IPS-11a (cell line): ENCODE data around the gene ATF1.

Experiments used
- H3K4me3 ChIP-seq: one replicate; pipeline ENCODE4 v1.5.1; 2013; ENCODE audit warnings: low read depth, low read length, control low read depth

Gene ATF1

DNA sequence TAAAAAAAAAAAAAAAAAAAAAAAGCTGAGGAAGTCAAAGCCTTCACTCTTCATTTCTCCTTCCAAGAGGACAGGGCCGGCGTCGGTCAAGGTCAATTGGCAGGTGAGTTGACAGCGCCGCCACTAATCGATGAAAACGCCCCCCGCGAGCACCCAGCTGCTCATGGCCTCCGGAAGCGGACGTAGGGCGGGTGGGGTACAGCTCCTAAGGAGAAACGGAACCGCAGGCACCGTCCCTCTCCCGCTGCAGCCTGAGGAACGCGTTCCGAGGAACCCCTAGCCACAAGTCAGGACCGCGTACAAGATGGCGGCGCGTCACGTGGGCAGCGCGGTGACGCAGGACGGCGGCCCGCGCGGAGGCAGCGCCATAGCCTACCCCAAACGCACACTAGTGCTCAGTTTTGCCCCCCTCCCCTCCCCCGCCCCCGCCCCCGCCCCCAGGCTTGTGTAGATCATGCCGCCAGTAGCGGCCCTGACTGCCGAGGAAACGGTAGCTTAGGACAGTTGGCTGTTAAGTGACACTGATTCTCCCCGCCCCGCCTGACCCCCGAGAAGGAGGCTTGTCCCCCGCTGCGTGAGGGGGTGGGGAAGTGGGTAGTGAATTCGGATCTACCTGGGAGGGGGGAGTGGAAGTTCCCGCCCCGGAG lies at the start of gene ATF1:
ATF1 (plus strand) TSS at position 463 of the 647 bp plus-strand sequence. CDS start 16,045 bp downstream, outside the sequence.
- peak within 1 kb of the TSS; percentile 84 for H3K4me3 ChIP-seq

DNA sequence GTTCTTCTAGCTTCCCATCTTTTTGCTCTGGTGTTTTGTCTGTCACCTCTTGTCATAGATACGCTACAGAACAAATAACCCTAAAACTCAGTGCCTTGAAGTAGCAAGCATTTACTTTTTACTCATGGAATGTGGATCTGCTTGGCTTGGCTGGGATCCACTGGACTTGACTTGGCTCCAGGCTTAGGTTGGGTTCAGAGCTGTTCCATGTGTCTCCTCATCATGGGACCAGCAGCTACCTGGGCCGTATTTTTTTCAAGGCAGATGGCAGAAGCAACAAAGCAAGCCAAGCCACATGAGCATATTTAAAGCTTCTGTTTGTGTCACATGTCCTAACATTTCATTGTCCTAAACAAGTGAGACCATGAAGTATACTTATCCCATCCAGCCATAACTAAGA lies 48.7 kb upstream of the ATF1 start:
- H3K4me3 ChIP-seq: no peak overlapping the region

DNA sequence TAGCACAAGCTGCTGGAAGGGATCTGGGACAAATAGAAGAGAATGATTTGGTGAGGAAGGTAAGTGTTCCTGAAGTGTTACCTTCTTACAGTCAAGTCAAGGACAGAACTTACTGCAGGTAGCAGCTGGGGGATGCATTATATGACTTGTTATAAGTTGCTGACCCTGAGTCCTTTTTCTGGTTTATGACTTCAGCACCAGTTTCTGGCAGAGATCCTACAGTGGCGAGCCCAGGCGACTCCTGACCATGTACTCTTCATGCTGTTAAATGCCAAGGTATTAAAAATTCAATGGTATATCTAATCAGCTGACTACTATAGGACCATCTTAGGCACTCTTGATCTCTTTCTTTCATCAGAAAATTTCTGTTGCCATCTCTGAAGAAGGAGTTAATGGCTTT lies 45.1 kb upstream of the ATF1 start:
- no peak overlapping the region for H3K4me3 ChIP-seq

DNA sequence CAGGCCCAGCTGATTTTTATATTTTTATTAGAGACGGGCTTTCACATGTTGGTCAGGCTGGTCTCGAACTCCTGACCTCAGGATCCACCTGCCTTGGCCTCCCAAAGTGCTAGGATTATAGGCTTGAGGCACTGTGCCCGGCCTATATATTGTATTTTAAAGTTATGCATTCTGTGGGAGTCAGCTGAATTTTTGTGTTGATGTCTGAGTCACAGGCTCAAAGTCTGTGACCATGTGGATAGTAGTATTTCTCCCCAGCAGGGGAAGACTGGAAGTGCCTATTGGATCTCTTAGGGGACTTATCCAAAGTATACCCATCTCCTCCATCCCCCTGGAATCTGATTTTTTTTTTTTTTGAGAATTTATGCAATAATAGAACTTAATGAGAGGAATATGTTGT lies 43.8 kb upstream of the ATF1 start:
- H3K4me3 ChIP-seq: no peak overlapping the region

DNA sequence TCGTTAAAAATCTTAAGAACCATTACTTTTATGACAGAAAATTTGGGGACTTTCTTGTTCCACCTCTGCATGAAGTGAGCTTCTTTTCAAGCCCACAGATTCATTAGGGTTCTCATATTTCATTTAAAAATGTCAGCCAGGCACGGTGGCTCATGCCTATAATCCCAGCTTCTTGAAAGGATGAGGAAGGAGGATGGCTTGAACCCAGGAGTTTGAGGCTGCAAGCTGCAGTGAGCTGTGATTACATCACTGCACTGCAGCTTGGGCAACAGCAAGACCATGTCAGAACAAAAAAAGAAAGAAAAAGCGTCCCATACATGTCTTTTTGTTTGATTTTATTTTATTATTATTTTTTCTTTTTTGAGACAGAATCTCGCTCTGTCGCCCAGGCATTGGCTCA lies 43.4 kb upstream of the ATF1 start:
- H3K4me3 ChIP-seq: no peak overlapping the region

DNA sequence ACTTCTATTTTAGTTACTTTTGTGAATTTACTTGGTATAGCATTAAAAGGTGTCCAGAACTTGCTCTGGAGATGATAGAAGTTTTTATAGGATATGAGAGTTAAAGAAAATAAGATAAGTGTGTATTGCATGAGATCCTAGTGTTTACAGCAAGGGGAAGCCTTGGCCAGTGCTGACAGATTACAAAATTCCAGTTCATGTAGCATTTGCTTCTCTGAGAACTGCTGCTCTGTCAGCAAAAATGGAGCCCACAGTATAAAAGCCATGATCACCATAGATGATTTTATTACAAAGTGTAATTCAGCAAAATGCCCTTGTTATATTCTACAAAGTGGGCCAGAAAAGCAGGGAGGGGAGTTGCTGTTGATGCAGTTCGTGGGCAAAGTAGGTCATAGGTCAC lies 40.0 kb upstream of the ATF1 start:
- H3K4me3 ChIP-seq: no peak overlapping the region

DNA sequence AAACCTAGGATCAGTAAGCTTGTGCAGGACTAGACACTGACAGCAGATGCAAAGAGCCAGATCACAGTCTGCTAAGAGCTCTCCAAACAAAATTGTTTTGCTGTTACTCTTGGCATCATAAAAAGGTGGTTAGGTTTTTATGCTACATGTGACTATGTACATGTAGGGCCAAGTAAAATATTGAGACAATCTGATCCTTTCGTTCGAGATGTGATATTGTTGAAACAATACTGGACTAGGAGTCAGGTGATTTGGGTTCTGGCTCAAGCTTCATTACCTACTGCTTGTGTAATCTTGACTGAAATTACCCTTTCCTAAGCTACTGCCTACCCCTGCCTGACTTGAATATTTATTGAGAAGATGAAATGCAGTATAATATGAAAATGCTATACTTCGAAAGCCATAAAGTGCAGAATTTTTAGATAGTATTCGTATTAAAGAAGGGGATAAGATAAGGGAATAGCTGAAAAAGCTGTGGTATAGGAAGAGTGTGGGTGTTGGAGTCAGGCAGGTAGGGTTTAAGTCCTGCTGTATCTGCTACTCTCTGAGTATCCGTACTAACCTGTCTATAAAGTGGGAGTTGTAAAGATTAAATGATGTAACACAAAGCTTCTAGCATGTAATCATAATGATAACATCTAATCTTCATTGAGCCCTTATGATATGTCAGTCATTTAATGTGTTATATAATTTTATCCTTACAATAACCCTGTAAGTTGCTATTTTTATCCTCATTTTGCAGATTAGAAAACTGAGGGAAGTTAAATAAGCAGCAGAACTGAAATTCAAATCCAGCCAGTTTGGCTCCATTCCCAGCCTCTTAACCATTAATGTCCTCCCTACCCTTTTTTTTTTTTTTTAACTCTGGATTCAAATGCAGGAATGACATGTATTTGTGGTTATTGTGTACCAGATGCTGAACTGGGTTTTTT lies 38.6 kb upstream of the ATF1 start:
- no peak overlapping the region for H3K4me3 ChIP-seq

DNA sequence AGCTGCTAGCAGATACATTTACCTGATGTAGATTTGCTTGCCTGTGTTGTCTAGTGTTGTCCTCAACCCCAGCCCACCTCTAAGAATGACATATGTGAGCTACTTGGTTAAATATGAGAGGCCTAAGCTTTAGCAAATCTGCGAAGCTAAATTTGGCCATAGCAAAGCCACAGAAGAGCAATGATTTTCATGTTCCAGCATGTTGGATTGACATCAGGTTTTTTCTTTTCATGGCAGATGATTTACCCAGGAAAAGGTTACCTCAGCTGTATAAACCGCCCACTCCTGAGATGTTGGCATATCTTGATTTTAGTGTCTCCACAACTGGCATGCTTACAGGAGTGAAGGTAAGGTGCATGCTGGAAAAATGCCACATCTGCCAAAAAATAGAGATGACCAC lies 36.4 kb upstream of the ATF1 start:
- H3K4me3 ChIP-seq: no peak overlapping the region

DNA sequence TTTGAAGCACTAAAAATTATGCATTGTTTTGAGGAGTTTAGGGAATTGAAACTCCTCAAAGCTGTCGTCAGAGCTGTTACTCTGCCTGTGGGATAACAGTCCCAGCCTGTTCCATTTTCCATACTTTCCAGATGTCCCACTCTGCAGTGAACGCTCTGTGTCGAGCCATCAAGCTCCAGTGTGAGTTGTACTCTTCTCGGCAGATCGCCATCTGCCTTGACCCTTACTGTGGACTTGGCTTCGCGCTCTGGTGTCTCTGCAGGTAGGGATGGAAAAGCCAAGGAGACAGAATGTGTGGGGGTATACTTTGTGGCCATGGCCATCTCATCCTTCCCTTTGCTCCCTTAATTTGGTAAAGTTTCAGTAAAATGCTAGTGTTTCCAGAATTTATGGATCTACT lies 35.5 kb upstream of the ATF1 start:
- no peak overlapping the region for H3K4me3 ChIP-seq

DNA sequence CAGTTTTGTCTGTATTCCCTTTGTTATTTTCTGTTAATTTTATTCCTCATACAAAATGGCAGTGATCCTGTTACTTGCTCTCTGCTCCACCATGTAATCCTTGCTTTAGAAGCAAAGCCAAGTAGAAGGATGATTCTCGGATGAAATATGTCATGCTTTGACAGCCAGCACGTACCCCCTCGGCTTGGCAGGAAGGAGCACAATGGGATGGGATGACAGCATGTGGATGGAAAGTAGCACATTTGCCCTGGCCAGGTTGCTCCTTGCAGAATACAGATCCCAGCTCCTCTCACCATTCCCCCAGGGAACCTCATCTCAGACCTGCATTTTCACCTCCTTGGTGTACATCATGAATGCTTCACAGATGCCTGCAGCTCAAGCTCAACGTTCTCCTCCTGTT lies 35.1 kb upstream of the ATF1 start:
- H3K4me3 ChIP-seq: no peak overlapping the region

DNA sequence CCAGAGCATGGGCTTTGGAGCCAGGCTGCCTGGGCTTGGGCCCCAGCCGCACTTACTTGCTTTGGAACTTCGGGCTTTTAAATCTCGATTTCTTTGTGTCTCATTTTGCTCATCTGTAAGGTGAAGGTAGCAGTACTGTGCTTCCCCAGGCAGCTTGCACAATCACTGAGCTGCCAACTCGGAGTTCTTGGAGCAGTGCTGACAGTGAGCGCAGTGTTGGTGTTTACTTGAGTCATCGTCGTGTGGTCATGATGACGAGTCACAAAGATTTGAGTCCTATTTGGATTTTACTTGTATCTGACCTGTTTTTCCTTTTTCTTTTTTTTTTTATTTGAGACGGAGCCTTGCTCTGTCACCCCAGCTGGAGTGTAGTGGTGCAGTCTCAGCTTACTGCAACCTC lies 31.3 kb upstream of the ATF1 start:
- no peak overlapping the region for H3K4me3 ChIP-seq

DNA sequence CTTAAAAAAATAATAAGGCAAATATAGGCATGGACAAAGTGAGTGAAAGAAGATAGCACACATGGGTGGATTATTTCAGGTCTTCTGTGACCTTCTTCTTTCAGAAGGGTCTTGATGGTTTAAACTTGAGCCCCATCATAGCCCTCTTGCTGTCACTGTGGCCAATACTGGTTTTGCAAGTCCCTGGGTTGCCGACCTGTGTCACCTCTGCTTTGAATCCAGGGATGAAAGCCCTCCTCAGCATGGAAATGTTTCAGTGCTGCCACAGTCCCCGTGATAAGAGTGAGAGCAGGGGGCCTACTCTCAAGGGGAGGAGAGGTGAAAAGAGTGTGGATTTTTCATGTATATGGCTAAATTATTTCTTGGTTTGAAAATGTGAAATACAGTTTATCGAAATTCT lies 30.2 kb upstream of the ATF1 start:
- no peak overlapping the region for H3K4me3 ChIP-seq

DNA sequence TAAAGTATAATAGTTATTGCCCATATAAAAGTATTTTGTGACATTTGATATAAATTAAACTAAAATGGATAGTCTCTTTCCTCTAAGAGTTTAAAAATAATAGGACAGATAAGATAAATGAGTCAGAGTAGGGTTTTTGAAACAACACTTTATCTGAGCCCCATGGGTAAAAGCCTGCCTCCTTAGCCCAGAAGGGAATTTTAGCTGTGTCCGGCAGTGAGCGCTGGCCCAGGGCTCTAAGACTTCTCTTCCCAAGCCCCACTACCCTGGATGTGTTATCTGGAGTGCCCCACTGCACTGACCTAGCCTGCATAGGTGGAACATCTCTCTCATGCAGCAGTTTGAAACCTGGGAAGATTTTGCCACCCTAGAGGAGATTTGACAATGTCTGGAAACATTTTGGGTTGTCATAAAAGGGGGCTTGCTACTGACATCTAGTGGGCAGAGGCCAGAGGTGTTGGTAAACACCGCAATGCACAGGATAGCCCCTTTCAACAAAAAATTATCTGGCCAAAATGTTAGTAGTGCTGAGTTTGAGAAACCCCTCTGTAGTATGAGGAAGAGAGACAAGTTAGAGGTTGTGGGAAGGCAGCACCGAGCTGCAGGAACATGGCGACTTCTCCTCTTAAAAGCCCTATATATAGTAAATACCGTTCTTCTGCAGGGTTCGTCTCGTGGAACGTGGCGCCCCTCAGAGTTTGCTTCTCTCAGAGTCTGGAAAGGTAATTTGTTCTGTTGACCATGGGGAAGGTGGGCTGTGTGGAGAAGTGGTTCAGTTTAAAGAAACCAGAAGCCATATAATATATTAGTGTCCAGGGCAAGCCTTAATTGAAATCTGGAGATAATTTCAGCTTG lies 29.3 kb upstream of the ATF1 start:
- no peak overlapping the region for H3K4me3 ChIP-seq

DNA sequence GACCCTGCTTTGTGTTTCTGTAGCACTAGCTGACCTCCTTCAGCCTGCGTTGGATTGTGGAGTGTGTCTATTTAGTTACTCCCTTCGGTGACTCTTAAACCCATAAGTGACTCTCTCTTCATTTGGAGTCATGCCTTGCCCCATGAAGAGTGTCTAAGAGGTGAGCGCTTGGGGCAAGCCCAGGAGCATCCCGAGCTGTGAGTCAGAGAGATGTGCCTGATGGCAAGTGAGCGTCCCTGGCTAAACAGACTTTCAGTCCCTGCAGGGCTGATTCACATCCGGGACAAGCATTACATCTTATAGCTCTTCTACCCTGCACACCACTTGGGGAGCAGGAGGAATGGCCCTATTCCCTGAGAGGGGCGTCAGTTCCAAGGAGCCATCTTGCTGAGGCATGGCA lies 24.3 kb upstream of the ATF1 start:
- H3K4me3 ChIP-seq: no peak overlapping the region

DNA sequence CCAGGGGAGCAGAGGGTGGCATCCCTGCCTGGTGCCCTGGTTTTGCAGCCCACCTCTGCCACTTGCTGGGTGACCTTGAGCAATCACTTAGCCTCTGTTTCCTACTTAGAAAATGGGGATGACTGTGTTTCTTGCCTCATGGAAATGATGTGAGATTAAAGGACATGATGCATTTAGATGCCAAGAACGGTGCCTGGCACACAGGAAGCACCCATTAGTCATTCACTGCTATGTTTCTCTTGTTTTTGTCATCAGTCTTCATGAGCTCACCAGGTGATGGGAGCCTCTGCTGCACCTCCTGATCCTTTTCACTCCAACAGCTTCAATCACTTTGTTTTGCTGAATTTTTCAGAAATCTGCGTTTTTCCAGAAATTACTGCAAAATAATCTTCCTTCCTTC lies 23.6 kb upstream of the ATF1 start:
- H3K4me3 ChIP-seq: no peak overlapping the region

DNA sequence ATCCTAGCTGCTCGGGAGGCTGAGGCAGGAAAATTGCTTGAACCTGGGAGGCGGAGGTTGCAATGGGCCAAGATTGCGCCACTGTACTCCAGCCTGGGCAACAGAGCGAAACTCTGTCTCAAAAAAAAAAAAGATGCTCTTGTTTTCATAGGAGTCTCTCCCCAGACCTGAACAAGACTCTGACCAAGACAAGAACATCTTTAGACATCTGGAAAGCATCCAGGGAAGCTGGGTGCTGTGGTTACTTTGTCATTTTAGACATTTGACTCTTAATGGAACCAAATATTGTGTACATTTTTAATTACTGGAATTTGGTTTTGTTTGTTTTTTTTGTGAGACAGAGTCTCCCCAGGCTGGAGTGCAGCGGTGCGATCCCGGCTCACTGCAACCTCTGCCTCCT lies 21.1 kb upstream of the ATF1 start:
- H3K4me3 ChIP-seq: no peak overlapping the region

DNA sequence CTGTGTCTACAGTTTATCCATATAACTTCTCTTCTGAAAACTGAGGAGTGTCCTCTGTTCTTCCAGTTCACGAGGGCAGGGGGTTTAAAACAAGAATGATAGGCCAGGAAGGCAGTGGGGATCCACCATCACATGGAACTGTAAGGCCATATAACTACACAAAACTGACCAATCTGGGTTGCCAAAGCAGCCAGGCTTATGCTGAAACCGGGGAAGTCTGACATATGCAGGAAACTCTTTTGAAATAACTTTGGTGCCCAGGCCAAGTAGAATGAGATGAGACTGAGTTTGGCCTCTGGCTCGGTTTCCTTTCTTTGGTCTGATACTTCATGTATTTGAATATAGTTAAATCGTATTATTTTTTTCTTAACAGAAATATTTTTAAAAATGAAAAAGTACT lies 18.0 kb upstream of the ATF1 start:
- H3K4me3 ChIP-seq: no peak overlapping the region

DNA sequence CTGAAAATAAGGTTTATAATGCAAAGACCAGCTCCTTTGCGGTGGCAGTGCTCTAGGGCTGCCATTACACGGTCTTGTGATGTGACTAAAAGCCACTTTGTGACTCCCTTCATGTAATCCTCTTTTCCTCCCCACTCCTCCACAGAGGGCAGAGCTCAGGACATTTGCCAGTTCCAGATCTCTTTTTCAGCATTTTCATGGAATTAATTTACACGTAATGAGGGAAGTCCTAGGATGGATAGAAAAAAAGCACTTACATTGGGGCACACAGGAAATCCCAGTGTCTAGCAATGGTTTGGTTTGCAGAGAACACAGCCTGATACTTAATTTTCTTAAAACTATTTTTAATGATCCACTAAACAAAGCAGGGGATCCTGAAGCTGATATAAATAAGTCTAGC lies 17.5 kb upstream of the ATF1 start:
- H3K4me3 ChIP-seq: no peak overlapping the region

DNA sequence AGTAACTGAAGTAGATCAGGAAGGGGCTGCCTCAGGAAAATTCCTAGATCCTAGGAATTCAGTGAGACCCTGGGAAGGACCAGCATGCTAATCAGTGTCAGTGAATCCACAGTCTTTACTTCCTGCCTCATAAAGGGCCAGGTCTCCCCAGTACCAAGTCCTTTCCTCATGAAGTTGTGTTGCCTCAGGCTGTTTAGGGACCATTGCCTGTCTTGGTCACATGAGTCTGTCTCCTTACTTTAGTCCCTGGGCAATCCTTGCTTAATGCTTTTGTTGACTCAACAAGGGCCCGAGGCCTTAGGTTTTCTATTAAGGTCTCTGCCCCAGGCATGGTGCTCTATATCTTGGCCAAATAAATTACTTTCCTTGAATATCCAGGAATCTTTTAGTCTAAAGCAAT lies 16.1 kb upstream of the ATF1 start:
- H3K4me3 ChIP-seq: no peak overlapping the region

DNA sequence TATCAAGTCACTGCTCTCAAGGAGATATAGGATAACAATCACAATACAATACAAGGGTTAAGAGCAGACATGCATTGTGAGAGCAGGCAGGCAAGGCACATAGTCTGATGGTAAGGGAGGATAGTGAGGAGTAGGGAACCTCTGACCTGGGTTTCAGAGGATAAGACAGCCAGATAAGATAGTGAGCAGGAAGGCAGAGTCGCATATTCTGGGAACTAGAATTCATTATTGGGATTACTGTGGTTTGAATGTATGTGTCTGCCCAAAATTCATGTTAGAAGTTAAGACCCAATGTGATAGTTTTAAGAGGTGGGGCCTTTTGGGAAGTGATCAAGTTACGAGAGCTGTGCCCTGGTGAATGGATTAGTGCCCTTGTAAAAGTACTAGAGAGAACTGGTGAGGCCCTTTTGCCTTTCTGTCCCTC lies 14.4 kb upstream of the ATF1 start:
- H3K4me3 ChIP-seq: no peak overlapping the region

DNA sequence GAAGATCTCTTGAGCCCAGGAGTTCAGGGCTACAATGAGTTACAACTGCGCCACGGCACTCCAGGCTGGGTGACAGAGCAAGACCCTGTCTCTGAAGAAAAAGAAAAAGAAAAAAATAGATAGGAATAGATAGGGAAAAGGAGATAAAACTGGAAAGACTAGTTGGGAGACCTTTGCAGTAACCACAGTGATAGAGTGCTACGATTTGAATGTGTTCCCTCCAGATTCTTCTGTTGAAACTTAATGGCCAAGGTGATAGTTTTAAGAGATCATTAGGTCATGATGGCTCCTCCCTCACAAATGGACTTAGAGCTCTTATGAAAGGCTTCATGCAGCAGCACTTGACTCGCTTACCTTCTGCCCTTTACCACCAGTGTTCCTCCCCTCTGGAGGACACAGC lies 13.5 kb upstream of the ATF1 start:
- H3K4me3 ChIP-seq: no peak overlapping the region
